ENCODE data around the gene BRAT1.

GRCh38 chr7:2551418-2551817, 3.9 kb downstream of the BRAT1 start:
- no peak for TF ChIP-seq CTCF (conservative IDR thresholded peaks at IDR 0.05)
- TF ChIP-seq EZH2 (IDR thresholded peaks at IDR 0.05; ENCODE audit: low read depth) = no peak
